Activated CD4-positive, alpha-beta T cell treated with anti-CD3 and anti-CD28 coated beads for 36 hours (primary cell): Measurements from ENCODE around the gene DAO. TPM values are rescaled to one million over a fixed set of nuclear protein-coding genes. Genes with fewer than 3 reads are reported as not detected.

Experiments used
- ATAC-seq: fragments of 200-7000 bp; cut with Tn5 transposase; one replicate; pipeline ENCODE4 v1.10.0; 2021; ENCODE audit warnings: mild to moderate bottlenecking, moderate library complexity
- CTCF ChIA-PET: fragments of 350-600 bp; sonication (Branson Sonifier 250); formaldehyde crosslinking; loops from one replicate; lab custom pipeline; 2021; ENCODE audit warnings: antibody characterized with exemption; lab: Charles Lee
- POLR2A ChIA-PET: fragments of 350-600 bp; sonication (Branson Sonifier 250); formaldehyde crosslinking; loops from one replicate; lab custom pipeline; 2021; ENCODE audit warnings: antibody characterized with exemption, inconsistent platforms; lab: Charles Lee
- DNase-seq: peaks from one replicate; pipeline ENCODE4 v3.0.0-alpha.2; 2020
- H3K27ac Mint-ChIP-seq: one replicate; pipeline ENCODE4 v1.8.0; 2021; ENCODE audit warnings: mixed read lengths
- H3K27me3 Mint-ChIP-seq: one replicate; pipeline ENCODE4 v1.8.0; 2021; ENCODE audit warnings: mixed read lengths
- H3K36me3 Mint-ChIP-seq: one replicate; pipeline ENCODE4 v1.8.0; 2021; ENCODE audit warnings: low read depth, mixed read lengths
- H3K4me1 Mint-ChIP-seq: one replicate; pipeline ENCODE4 v1.8.0; 2021; ENCODE audit warnings: mixed read lengths
- H3K4me3 Mint-ChIP-seq: one replicate; pipeline ENCODE4 v1.8.0; 2021; ENCODE audit warnings: mild to moderate bottlenecking, moderate library complexity, mixed read lengths
- H3K9me3 Mint-ChIP-seq: one replicate; pipeline ENCODE4 v1.8.0; 2021; ENCODE audit warnings: low read depth, mixed read lengths
- intact Hi-C, 2 experiments: fragments of 100-400 bp; cut with DNase I in 1 of 2; cut with micrococcal nuclease in 1 of 2; formaldehyde crosslinking; loops; one replicate each; pipeline versions ENCODE4 v1.14.2 to v1.15.1; 2022 to 2024; cut with DNase I, micrococcal nuclease
- microRNA-seq: library from miRNA; unstranded; fragments of <30 nt; microRNA quantifications from one replicate; pipeline ENCODE4 v1.2.0, GENCODE V29; 2021; ENCODE audit warnings: borderline replicate concordance
- total RNA-seq, 2 experiments: library from RNA; stranded (reverse); gene quantifications; one replicate each; pipeline ENCODE4 v1.2.3, GENCODE V29; 2021

Gene DAO
- total RNA-seq, 2 experiments from 2014 or later, result not detected

DNA sequence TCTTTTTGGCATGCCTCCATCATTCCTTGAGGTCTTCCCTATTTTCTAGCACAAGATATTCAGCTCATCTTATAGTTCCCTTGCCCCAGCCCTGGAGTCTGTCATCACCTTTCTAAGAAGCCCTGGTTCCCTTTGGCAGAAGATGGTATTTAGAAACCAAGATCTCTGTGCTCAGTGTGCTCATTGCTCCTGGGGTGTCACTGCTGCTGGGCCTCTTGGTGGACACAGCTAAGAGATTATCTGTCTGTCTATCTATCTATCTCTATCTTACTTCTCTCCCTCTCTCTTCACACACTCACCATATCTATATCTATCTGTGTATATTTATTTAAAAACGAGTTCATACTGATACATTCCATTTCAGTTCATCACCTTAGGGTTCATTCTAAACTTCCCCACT, 67.2 kb downstream of the DAO start:
- DNase-seq (no peak), ATAC-seq (no peak)
- Mint-ChIP-seq H3K27me3 (peaks cover 8% of the 10 kb centered on the region), H3K4me3 (no peak overlapping the region), H3K4me1 (peaks cover 2% of the 10 kb centered on the region), H3K27ac (no peak overlapping the region), H3K36me3 (no peaks in the 10 kb centered on the region), H3K9me3 (peaks cover 7% of the 10 kb centered on the region)
- ChIA-PET POLR2A (no interaction called here), CTCF (interaction anchor here (0.6 kb wide), 1 partner anchor 992 kb away, joined by 3 read pairs; no protein-coding TSS in a partner anchor)
- intact Hi-C loops, result no loop called here

DNA sequence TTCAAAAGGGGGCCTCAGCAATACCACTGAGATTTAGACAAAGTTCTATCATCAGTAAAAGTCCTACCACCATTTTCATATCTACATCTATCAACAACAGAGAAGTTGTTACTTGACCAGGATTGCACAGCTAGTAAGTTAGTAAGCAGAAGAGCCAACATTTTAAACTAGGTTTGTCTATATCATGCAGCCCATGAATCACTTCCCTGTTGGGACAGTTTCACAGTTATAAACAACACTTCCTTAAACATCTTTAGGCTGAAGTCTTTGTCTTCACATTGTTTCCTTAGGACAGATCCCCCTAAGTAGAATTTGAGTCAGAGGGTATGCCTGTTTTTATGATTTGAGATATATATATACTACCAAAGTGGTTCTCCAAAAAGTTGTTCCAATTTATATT, 68.5 kb downstream of the DAO start:
- DNase-seq (no peak), ATAC-seq (no peak)
- peaks cover 8% of the 10 kb centered on the region for H3K27me3 Mint-ChIP-seq
- H3K27ac Mint-ChIP-seq, result no peak overlapping the region
- peaks cover 7% of the 10 kb centered on the region for H3K9me3 Mint-ChIP-seq
- no peak overlapping the region for H3K4me3 Mint-ChIP-seq
- no peaks in the 10 kb centered on the region for H3K36me3 Mint-ChIP-seq
- POLR2A ChIA-PET, result no interaction called here
- intact Hi-C loops, result no loop called here
- CTCF ChIA-PET, result interaction anchor here (1.1 to 3.6 kb wide), 4 partner anchors 18 to 65 kb away, joined by 3 to 19 read pairs (median 4); no protein-coding TSS in a partner anchor
- peaks cover 2% of the 10 kb centered on the region for H3K4me1 Mint-ChIP-seq

DNA sequence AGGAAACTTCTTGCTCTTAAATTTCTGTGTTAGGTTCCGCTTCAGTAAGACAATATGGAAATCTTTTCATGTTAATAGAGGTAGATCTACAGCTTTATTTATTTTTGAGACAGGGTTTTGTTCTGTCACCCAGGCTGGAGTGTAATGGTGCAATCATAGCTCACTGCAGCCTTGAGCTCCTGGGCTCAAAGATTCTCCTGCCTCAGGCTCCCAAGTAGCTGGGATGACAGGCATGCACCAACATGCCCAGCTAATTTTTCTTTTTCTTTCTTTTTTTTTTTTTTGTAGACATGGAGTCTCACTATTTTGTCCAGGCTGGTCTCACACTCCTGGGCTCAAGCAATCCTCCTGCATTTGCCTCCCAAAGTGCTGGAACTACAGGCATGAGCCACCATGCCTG, 70.1 kb downstream of the DAO start:
- Mint-ChIP-seq H3K27ac (no peak overlapping the region), H3K9me3 (peaks cover 7% of the 10 kb centered on the region), H3K4me1 (peaks cover 2% of the 10 kb centered on the region), H3K36me3 (no peaks in the 10 kb centered on the region), H3K4me3 (no peak overlapping the region), H3K27me3 (peaks cover 8% of the 10 kb centered on the region)
- ATAC-seq (no peak), DNase-seq (no peak)
- intact Hi-C loops, result loop anchor here (2.0 to 10.0 kb wide), 6 partner anchors 65 to 387 kb away; partner anchors contain the start of genes ISCU (in 2 of the 2), ALKBH2 (in 1 of the 2) and SART3 (in 1 of the 2)
- POLR2A ChIA-PET, result interaction anchor here (0.6 kb wide), 1 partner anchor 465 kb away, joined by 4 read pairs; no protein-coding TSS in a partner anchor
- CTCF ChIA-PET, result interaction anchor here (0.6 to 3.6 kb wide), 15 partner anchors 7 to 1342 kb away, joined by 3 to 19 read pairs (median 4); partner anchors contain the start of genes DAO and SVOP

Small RNAs within 50 kb of the gene (microRNA-seq; reads per million reads assigned to microRNA genes)
- gene MIR619, result not detected

Other genes with a start within 250 kb of the DAO start
- 10 to 100 TPM; 31.0 to 36.9 TPM for gene SELPLG, start 246.2 kb upstream of the DAO start, total RNA-seq
- gene CORO1C, start 148.6 kb upstream of the DAO start, total RNA-seq, result 10 to 100 TPM; 83.5 to 90.8 TPM
- gene SSH1, start 22.5 kb upstream of the DAO start, total RNA-seq, result 10 to 100 TPM; 25.0 to 25.4 TPM
- gene SVOP, start 141.0 kb downstream of the DAO start, total RNA-seq, result not detected
- gene USP30, start 172.5 kb downstream of the DAO start, total RNA-seq, result 10 to 100 TPM in 1 of 2 experiments, 1 to 10 TPM in 1; 9.2 to 14.5 TPM
- 10 to 100 TPM; 32.1 to 33.3 TPM for gene ALKBH2, start 213.4 kb downstream of the DAO start, total RNA-seq
- gene UNG, start 217.5 kb downstream of the DAO start, total RNA-seq, result 10 to 100 TPM; 69.9 TPM
- gene ACACB, start 236.5 kb downstream of the DAO start, total RNA-seq, result 10 to 100 TPM; 11.5 to 13.3 TPM